ENCODE results near the gene SPAG5. TPM values are rescaled to one million over a fixed set of nuclear protein-coding genes. Genes with fewer than 3 reads are reported as not detected.
"Not testable (repeated sequence)": the region's sequence is repeated elsewhere in the genome, so short reads cannot be mapped to it uniquely, and the experiment has no call there.

The SPAG5 gene
- total RNA-seq, 2 experiments from 2014 or later, result 151 to 197 TPM

DNA sequence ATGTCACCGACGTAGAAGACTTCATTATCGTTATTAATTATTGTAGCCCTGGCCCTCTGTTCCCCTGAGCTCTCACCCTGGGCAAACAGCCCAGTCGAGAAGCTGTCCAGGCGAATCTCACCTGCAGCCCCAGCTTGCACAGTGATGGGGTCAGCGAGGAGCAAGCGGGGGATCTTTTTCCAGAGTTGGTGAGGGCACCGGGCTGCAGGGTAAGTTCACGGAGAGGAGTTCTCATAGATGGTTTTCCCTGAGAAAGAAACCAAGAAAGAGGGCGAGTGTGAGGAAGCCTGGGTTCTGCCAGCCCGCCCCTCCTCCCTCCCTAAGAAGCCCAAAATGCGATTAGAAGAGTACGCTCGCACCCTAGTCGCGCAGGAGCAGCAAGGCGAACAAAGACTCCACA is 436 bp downstream of the SPAG5 start:
- H3K36me3 Mint-ChIP-seq, result peaks cover 13% of the 10 kb centered on the region
- H3K4me3 Mint-ChIP-seq, result peak overlapping the region; percentile 92
- DNase-seq (no peak), ATAC-seq (no peak)
- peak overlapping the region; percentile 99 for H3K27ac Mint-ChIP-seq
- CTCF ChIA-PET, result interaction anchor here (0.7 to 1.5 kb wide), 9 partner anchors 14 to 63 kb away, joined by 3 to 5 read pairs (median 4); partner anchors contain the start of genes ALDOC, BLTP2, SDF2 and SUPT6H
- no peaks in the 10 kb centered on the region for H3K27me3 Mint-ChIP-seq
- H3K4me1 Mint-ChIP-seq, result peaks cover 21% of the 10 kb centered on the region
- H3K9me3 Mint-ChIP-seq (ENCODE audit: low read depth), result no peaks in the 10 kb centered on the region

DNA sequence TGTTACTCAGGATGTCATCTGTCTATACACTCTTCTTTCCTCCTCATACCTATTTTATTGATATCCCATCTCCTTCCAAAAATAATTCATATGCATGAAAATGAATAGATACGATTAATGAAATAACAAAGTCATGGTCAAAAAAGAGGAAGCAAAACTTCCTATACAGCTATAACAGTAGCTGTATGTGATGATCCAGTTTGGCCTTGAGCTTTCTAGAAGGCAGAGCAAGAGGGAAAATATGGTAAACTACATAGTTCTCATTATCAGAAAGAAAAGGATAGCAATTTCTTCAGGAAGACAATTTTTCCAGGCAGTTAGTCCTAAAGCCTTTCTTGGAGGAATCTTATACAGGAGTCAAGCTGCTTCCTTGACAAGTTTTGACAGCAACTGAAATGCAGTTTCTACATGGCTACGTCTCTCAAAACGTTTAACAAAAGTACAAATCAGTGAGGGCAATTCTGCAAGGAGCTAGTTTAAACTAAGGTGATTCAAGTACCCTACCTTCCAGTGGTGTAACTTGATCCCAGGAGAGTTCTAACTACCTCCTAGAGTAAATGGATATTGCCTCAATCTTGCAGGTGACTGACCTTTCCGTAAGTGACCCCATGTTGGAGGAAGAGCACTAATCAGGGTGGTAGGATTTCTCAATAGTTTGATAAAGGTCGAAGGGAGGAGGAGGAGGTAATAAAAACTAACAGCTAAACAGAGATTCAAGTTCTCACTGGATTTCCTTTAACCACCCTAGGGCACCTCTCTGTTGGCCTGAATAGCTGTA is 1.0 kb downstream of the SPAG5 start:
- Mint-ChIP-seq H3K36me3 (peaks cover 19% of the 10 kb centered on the region), H3K4me3 (peak overlapping the region; percentile 92), H3K27ac (peak overlapping the region; percentile 99), H3K4me1 (peaks cover 25% of the 10 kb centered on the region), H3K27me3 (no peaks in the 10 kb centered on the region), H3K9me3 (ENCODE audit: low read depth) (no peaks in the 10 kb centered on the region)
- CTCF ChIA-PET, result interaction anchor here (0.7 to 1.5 kb wide), 8 partner anchors 15 to 64 kb away, joined by 3 to 5 read pairs (median 4); partner anchors contain the start of genes ALDOC, BLTP2, SDF2 and SUPT6H
- ATAC-seq (no peak), DNase-seq (no peak)

DNA sequence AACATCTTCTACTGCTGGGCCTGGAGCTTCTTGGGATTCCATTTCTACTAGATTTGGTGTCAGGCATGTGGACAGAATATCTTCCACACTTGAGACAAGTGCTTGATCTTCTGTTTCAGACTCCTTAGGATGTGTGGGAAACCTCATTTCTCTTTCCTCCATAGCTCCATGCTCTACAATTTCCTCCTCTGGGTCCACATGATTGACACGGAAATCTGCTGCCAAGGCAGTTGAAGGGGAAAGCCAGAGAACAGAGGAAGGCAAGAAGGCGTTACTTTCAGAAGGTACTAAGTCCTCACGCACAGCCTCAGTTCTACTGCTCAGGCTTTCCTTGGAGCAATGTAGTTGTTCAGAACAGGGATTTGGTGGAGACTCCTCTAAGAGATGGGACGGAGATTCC is 6.6 kb downstream of the SPAG5 start:
- peaks cover 45% of the 10 kb centered on the region for H3K36me3 Mint-ChIP-seq
- CTCF ChIA-PET, result interaction anchor here (1.2 kb wide), 1 partner anchor 310 kb away, joined by 3 read pairs; the partner anchor contains the start of gene DHRS13
- H3K4me3 Mint-ChIP-seq, result no peak overlapping the region
- no peaks in the 10 kb centered on the region for H3K27me3 Mint-ChIP-seq
- ATAC-seq (no peak), DNase-seq (no peak)
- no peaks in the 10 kb centered on the region for H3K9me3 Mint-ChIP-seq (ENCODE audit: low read depth)
- H3K4me1 Mint-ChIP-seq, result peaks cover 13% of the 10 kb centered on the region
- H3K27ac Mint-ChIP-seq, result peak overlapping the region; percentile 9

DNA sequence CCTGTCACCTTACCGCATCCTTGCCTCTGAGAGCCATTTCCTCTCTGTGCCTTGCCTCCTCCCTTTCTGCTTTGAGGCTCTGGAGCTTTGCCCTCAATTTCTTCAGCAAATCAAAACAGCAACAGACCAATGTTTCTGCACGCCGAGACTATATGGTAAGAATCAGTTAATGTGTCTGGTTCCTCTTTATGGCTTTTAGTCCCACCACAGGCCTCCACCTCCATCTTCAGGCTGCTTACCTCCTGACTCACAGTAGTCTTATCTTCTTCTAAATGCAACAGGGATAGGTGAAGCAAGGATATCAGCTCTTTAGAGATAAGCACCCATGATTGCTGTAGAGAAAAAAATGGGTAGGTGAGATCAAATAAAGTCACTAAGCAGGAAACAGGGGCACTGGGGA is 13.0 kb downstream of the SPAG5 start:
- Mint-ChIP-seq H3K4me1 (peaks cover 3% of the 10 kb centered on the region), H3K4me3 (no peak overlapping the region), H3K9me3 (ENCODE audit: low read depth) (no peaks in the 10 kb centered on the region), H3K36me3 (peaks cover 36% of the 10 kb centered on the region), H3K27ac (no peak overlapping the region), H3K27me3 (no peaks in the 10 kb centered on the region)
- ATAC-seq (no peak), DNase-seq (no peak)
- CTCF ChIA-PET, result no interaction called here

DNA sequence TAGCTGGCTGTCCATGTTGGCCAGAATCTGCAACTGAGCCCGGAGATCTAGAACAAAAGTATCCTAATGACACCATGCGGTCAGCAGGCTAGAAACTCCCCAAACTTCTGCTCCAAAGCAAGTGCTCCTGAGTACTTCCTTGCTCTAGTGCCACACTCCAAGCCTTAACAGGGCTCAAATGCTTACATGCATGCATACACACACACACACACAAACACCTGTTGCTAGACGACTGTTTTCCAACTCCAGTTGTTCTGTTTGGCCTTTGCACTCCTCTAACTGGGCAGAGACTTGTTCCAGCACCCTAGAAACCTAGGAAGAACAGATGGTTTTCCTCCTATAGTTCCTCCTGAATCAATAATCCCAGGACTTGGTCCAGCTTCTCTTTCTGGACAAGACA is 14.4 kb downstream of the SPAG5 start:
- Mint-ChIP-seq H3K4me1 (peaks cover 17% of the 10 kb centered on the region), H3K27ac (no peak overlapping the region), H3K4me3 (no peak overlapping the region), H3K36me3 (peaks cover 43% of the 10 kb centered on the region), H3K9me3 (ENCODE audit: low read depth) (no peaks in the 10 kb centered on the region), H3K27me3 (no peaks in the 10 kb centered on the region)
- CTCF ChIA-PET, result interaction anchor here (1.3 kb wide), 1 partner anchor 10 kb away, joined by 3 read pairs; no protein-coding TSS in a partner anchor
- no peak for DNase-seq
- ATAC-seq, result no peak

DNA sequence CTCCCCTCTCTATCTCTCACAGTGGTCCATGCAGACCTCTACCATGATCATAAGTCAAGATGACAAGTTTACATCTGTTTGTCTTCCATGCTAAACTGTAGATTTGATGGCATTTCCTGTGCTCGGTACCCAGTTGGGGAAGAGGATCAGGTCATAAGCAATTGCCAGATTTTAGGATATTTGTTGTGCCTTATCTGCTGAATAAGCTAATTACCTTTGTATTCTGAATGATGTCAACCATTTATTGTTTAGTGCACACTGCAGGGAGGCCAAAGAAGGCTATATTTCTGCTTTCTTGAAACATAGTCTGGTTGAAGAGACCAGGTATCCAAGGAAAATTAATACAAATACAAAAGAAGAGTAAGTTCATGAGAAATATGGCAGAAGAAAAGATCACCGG is 16.3 kb downstream of the SPAG5 start:
- ATAC-seq (no peak), DNase-seq (no peak)
- CTCF ChIA-PET, result no interaction called here
- Mint-ChIP-seq H3K27ac (no peak overlapping the region), H3K9me3 (ENCODE audit: low read depth) (no peaks in the 10 kb centered on the region), H3K4me3 (no peak overlapping the region), H3K27me3 (no peaks in the 10 kb centered on the region), H3K36me3 (peaks cover 48% of the 10 kb centered on the region), H3K4me1 (peaks cover 34% of the 10 kb centered on the region)

DNA sequence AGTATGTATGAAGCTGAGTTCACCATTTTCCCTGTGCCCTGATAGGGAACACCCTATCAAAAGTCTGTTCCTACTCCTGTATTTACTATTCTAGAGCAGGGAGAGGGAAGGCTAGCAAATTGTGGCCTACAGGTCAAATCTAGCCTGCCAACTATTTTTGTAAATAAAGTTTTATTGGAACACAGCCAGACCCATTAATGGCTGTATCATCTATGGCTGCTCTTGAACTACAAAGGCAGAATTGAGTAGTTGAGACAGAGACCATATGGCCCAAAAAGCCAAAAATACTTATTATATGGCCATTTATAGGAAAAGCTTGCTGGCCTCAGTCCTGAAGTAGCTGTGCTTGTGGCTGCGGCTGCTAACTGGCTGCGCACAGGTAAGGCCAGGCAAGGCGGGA is 17.9 kb downstream of the SPAG5 start:
- Mint-ChIP-seq H3K27ac (peak overlapping the region; percentile 28), H3K36me3 (peaks cover 47% of the 10 kb centered on the region), H3K27me3 (no peaks in the 10 kb centered on the region), H3K4me3 (no peak overlapping the region), H3K4me1 (peaks cover 43% of the 10 kb centered on the region), H3K9me3 (ENCODE audit: low read depth) (no peaks in the 10 kb centered on the region)
- CTCF ChIA-PET, result interaction anchor here (1.5 kb wide), 1 partner anchor 11 kb away, joined by 3 read pairs; no protein-coding TSS in a partner anchor
- DNase-seq (no peak), ATAC-seq (no peak)

DNA sequence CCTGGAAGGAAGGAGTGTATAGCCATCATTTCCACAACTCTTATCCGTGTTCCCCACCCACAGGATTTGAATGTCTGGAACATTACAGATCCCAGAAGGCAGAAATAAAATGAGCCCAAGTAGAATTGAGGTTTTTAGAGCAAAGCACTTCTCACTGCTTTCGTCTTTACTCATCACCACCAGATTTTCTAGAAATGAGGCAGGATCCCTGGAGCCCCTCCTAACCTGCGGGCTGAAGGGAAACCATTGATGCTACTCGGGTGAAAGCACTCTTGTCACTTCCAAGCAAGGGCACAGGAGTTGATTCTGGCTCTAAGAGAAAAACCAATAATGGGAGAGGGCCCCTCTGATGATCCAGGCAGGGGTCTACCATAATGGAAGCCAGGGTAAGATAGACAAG is 19.3 kb downstream of the SPAG5 start:
- CTCF ChIA-PET, result interaction anchor here (1.0 to 5.4 kb wide), 2 partner anchors 14 to 30 kb away, joined by 3 to 28 read pairs; no protein-coding TSS in a partner anchor

DNA sequence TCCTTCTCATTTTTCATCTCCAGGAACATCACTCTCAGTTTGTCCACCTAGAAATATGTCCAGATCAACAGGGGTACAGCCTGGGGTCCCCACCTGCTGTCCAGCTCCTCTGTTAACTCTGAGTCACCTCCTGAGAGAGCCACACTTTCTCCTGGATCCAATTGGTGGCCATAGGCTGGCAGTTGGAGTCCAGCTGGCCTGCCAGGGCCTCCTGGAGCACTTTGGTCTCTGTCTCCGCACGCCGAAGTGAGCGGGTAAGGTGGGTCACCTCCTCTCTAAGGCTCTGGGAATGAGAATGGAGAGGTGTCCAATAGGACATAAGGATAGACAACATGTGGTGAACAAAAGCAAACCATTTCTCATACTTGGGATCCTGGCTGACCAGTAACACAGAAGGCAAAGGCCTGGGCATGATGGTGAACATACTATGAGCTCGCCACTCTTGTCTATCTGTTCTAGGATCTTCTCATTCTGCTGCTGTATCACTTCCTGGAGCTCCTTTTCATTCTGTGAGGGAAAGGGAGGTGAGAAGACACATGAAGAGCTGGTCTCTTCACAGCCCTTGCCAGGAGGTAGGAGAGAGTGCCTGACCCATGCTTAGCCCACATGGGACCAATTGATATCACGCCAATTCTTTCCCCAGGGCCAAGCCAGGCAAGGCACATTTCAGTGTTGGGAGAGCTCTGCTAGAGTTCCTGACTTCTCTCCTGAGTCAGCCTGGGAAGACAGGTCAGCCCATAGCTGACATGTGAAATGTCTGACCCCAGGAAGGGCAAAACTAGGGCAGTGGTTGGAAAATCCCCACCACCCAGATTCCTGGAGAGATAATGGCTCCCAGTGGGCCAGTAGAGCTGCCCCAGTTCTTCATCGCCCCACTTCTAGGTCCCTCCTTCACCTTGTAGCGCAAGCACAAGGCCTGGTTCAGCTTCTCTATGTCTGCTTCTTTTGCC is 20.3 kb downstream of the SPAG5 start:
- DNase-seq (no peak), ATAC-seq (no peak)
- H3K27me3 Mint-ChIP-seq, result no peaks in the 10 kb centered on the region
- no peaks in the 10 kb centered on the region for H3K9me3 Mint-ChIP-seq (ENCODE audit: low read depth)
- peak overlapping the region; percentile 85 for H3K27ac Mint-ChIP-seq
- CTCF ChIA-PET, result interaction anchor here (0.9 to 5.4 kb wide), 4 partner anchors 15 to 45 kb away, joined by 3 to 28 read pairs (median 3); no protein-coding TSS in a partner anchor
- peaks cover 50% of the 10 kb centered on the region for H3K4me1 Mint-ChIP-seq
- H3K4me3 Mint-ChIP-seq, result no peak overlapping the region
- peaks cover 49% of the 10 kb centered on the region for H3K36me3 Mint-ChIP-seq

More for the DNA sequence above, 19.3 kb downstream of the SPAG5 start:
- DNase-seq (peak; percentile 84), ATAC-seq (peak; percentile 43)
- peaks cover 43% of the 10 kb centered on the region for H3K36me3 Mint-ChIP-seq
- H3K4me1 Mint-ChIP-seq, result peaks cover 50% of the 10 kb centered on the region
- H3K27me3 Mint-ChIP-seq, result no peaks in the 10 kb centered on the region
- H3K27ac Mint-ChIP-seq, result peak overlapping the region; percentile 85
- H3K9me3 Mint-ChIP-seq (ENCODE audit: low read depth), result no peaks in the 10 kb centered on the region
- peak overlapping the region; percentile 8 for H3K4me3 Mint-ChIP-seq

DNA sequence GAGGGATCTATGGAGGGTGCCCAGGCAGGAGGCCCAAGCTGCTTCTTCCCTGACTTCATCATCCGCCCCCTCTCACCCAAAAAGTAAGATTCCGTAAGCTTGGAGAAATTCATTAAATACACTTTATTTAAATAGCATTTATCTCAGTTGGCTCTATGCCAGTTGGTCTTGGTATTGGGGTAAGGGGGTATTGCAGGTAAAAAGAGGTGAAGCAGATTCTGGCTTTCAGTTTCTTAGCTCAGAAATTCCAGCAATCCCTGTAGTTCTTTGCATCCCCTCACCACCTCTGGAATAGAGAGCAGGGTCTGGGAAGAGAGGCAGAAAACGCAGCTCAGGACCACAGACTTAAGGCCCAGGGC is 21.4 kb downstream of the SPAG5 start:
- DNase-seq (no peak), ATAC-seq (no peak)
- Mint-ChIP-seq H3K27ac (peak overlapping the region; percentile 83), H3K27me3 (no peaks in the 10 kb centered on the region), H3K4me1 (peaks cover 54% of the 10 kb centered on the region), H3K9me3 (ENCODE audit: low read depth) (no peaks in the 10 kb centered on the region), H3K4me3 (no peak overlapping the region), H3K36me3 (peaks cover 49% of the 10 kb centered on the region)
- CTCF ChIA-PET, result interaction anchor here (0.9 to 5.4 kb wide), 6 partner anchors 21 to 67 kb away, joined by 3 to 28 read pairs (median 4); no protein-coding TSS in a partner anchor

DNA sequence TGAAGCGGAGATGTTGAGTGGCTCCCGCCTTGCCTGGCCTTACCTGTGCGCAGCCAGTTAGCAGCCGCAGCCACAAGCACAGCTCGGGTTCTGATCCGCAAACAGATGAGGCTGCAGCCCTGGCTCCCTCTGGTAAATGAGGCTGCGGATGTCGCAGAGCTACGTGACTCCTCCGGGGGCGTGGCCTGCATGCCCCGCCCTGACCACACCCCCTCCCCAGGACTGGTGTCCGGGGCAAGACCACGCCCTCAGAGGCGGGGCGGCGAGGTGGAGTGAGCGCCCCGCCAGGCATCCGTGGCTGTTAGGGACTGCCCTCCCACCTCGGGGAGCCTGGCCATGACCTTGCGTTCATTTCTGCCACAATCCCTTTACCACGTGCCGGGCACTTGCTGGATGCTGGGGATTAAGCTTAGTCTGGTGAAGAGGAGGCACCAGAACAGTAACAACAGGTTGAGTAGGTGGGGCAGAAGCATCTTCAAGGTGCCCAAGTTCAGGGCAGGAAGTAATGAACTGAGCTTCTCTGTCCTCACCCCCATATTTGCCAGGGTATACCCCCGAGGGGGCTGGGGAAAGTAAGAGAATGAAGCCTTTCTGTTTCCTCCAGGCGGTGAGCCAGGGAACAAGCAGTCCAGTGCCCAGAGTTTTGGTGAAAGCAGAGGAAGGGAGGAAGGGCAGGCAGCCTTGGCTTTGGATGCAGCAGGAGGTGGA is 21.9 kb downstream of the SPAG5 start, which contains the start of gene ALDOC:
Gene ALDOC, minus strand, starts transcription at position 138 of the 708 bp plus-strand sequence. CDS start 1,363 bp downstream, outside the sequence.
- Mint-ChIP-seq H3K36me3 (peaks cover 49% of the 10 kb centered on the region), H3K9me3 (ENCODE audit: low read depth) (no peaks in the 10 kb centered on the region), H3K4me1 (peaks cover 59% of the 10 kb centered on the region), H3K27me3 (no peaks in the 10 kb centered on the region), H3K4me3 (peak within 1 kb of the TSS; percentile 81), H3K27ac (peak within 1 kb of the TSS; percentile 83)
- DNase-seq (peak; percentile 98), ATAC-seq (peak; percentile 92)
- CTCF ChIA-PET, result interaction anchor here (0.9 to 5.4 kb wide), 7 partner anchors 21 to 67 kb away, joined by 3 to 28 read pairs (median 4); no protein-coding TSS in a partner anchor

DNA sequence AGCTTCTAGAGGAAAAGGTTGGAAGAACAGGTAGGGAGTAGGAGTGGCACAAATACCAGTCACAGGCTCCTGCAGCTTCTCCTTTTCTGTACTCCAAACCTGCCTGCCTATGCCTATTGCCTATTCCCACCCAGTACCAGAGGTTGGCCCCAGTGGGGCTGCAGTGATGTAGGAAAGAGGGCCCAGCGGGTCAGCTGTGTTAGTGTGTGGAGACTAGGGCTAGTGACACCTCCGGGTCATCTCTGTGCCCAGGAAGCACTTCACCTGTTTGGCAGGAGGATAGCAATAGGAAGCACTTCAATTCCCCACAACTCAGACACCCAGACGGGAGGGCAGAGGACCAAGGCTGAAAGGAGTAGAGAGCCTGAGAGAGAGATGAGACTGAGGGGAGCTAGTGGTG is 22.8 kb downstream of the SPAG5 start:
- not testable (repeated sequence) for H3K27me3 Mint-ChIP-seq; DNase-seq; H3K9me3 Mint-ChIP-seq (ENCODE audit: low read depth); ATAC-seq
- CTCF ChIA-PET, result interaction anchor here (1.3 to 5.4 kb wide), 4 partner anchors 27 to 68 kb away, joined by 4 to 28 read pairs (median 8); no protein-coding TSS in a partner anchor
- peaks cover 63% of the 10 kb centered on the region for H3K4me1 Mint-ChIP-seq
- H3K27ac Mint-ChIP-seq, result peak overlapping the region; percentile 80
- H3K4me3 Mint-ChIP-seq, result peak overlapping the region; percentile 81
- H3K36me3 Mint-ChIP-seq, result peaks cover 49% of the 10 kb centered on the region

All from activated CD8-positive, alpha-beta memory T cell treated with anti-CD3 and anti-CD28 coated beads, Interleukin-2, amount 10 ng/mL, durations not matched to agents 7 days and 5 days (primary cell).